CD4-positive, alpha-beta T cell treated with Interleukin-1 beta for 1 hour (primary cell): ENCODE results near the gene ZNF804A.

Experiments
- DNase-seq, 2 donors: peaks; one replicate each; pipeline ENCODE4 v3.0.0-alpha.2; 2020 to 2022

ZNF804A gene

DNA sequence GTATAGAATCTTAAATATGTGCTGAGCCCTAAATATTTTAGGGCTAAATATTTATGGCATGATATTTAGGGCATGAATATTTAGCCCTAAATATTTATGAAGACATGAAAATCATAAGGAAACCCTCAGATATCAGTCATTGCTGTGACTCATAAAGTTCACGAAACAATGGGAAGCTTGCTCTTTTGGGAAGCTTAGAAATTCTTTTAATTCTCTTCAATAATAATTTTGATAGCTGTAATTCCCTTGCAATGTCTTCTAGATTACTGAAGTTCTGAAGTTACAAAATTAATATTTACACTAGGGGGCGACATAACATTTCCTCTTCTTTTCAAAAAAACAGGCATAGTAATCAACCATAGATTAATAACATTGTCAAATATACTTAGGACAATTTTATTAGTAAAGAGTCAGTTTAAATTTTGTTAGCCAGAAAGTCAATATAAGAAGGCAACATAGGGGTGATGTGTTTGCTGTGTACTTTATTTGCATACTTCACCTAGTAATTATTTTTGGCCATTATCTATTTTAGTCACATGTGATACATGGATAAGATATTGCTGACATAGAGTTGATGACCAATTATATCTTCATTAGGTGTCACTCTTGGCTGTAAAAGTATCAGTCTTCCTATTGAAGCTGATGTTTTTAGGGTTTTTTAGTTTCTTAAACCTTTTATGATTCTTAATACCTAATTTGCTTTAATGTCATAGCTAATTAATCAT, 13.2 kb downstream of the ZNF804A start:
- no peak for DNase-seq

DNA sequence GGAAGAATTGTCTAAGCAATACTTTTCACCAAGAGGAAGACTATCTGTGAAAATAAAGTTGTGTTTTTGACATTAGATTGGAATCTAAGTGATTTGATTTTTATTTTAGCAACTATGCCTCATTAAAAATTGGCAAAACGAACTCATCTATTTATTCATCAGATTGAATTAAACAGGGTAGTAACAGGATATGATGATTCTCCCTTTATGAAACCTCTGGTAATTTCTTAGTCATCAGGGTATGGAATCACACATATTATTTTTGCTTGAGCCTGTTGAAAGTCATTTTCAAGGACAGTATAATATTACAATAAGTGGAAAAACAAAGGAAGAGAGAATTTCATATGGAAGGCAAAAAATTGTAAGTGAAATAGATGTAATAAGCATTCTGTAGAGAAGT, 22.0 kb downstream of the ZNF804A start:
- DNase-seq = no peak

DNA sequence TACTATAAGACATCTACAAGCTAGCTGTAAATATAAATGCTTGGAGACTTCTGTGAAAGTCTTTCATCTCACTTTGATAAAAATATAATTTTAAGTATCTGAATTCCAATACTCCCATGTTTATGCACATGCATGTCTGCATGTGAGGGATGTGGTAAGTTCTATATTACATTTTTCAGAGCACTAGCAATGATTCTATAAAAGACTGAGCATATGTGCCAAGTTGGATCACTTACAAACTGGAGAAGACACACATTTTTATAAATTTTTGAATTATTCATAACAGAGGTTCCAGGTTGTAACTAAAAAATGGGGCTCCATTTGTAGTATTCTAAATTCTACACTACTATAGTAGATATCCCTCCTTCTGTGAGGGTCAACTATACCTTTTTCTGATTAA, 26.0 kb downstream of the ZNF804A start:
- DNase-seq = no peak

DNA sequence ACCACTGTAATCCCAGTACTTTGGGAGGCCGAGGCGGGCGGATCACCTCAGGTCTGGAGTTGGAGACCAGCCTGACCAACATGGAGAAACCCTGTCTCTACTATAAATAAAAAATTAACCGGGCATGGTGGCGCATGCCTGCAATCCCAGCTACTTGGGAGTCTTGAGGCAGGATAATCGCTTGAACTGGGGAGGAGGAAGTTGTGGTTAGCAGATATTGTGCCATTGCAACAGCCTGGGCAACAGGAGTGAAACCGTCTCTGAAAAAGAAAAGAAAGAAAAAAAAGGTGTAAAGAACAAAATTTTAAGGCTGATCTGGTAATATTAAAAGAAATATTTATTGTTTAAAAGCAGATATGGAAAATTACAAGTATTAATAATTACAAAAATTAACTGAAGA, 29.7 kb downstream of the ZNF804A start:
- no peak for DNase-seq

DNA sequence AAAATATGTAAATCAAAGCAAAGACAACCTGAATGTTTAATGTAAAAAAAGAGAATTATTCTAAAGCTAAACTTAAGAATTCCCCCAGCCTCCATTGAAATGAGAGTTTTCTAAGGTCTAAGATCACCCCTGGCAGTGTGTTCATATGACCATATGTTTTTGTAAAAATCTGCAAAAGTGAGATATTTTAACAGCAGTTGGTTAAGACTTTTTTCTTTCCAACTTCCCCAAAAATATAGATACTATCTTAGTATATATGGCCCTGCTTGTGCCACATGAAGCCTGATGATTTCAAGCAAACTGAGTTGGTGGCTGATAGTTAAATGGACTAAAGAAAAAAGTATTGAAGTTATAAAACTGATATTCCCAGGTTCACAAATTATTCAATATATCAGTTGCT, 35.4 kb downstream of the ZNF804A start:
- no peak for DNase-seq

DNA sequence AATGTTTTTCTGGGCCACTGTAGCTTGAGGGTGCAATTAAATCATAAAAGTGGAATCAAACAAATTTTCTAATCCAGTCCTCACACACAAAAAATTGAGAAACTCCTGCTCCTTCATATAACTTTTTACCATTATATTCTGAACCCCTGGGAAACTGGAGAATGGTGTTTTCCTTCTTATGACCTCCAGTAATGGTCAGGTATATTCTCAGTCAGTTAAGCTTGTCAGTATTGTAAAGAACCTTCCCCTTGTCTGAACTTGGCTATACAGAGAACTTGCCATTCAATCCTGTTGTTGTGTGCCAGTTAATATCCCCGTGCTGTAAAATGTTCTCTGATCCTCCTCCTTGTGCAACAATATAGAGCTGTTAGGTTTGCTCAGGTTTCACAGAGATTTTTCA, 39.5 kb downstream of the ZNF804A start:
- DNase-seq = no peak

DNA sequence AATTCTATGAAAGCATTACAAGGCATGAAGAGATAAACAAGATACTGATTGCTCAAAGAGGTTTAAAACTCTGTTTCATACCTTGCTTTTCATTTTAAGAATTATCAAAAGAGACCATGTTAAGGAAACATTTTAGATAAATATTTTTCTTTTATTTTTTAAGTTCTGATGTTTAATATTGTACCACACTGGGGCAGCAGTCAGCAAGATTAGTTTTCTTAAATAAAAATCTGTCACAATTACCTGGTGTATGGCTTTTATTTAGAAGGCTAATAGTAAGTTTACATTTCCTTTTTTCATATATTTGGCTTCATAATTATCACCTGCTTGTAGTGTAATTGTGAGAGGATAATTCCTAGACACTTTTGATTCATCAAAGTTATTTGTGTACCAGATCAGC, 46.4 kb downstream of the ZNF804A start:
- no peak for DNase-seq

DNA sequence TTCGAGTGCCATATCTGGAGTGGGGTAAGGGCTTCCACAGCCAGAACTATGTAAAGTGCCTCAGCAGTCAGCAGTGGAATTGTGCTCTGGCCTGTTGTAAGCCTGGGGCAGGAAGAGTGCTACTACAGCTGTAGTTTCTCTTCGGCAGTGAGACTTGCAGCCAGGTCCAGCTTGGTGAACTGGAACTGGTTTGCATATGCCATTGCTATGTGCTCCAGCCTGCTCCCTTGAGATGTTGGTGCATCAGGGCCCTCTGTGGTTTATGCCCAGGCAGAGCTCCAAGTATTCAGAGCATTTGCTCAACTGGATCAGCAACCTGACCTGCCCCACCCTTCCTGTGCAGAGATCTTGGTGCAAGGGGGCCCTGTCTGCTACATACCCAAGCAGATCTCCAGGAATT, 47.8 kb downstream of the ZNF804A start:
- DNase-seq = no peak

DNA sequence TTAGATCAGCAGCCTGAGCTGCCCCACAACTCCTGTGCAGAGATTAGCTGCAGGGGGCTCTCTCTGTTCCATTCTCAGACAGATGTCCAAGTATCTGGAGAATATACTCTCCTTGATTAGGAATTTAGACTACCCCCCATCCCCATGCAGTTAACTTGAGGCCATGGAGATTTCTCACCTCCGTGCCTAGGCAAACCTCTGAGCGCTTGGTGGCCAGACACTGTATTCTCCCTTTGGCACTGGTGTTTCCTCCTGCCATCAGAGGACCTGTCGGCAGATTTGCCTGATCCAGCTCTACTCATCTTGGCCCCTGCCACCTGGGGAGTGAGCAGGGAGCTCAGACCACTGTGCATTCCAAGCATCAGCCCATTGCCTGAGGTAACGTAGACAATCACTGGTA, 48.3 kb downstream of the ZNF804A start:
- DNase-seq = no peak

DNA sequence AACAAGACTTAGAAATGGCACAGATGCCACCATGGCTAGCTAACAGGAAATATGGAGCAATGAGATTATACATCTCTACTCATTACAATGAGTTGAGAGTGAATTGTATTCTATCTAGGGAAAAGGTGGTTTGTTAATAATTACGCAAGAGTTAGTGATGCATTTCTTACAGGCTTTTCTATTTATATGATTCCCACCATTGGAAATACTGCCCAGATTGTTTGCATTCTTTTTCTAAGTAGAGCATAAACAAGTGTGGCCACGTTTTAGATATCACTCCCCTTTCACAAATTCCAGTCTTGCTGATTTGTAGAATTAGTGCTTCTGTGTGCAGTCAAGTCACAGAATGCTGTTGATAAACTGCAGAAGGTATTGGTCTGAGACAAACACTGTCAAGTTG, 56.6 kb downstream of the ZNF804A start:
- DNase-seq = no peak

DNA sequence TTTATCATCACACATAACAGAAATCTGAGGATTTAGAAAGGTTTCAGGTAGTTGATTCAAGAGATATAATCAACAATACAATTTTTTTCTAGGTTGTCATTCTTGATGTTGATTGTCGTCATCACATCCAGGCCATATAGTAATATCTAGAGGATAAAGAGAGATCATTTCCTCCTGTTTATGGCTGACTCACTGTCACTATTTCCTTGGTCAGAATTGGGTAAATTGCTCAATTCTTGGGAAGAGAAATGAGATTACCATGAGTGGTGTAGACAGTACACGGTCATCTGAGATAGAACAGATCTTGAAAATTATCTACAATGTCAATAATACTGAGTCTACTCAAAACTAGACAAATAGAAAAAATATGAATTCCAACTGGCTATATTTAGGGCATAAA, 78.8 kb downstream of the ZNF804A start:
- no peak for DNase-seq

DNA sequence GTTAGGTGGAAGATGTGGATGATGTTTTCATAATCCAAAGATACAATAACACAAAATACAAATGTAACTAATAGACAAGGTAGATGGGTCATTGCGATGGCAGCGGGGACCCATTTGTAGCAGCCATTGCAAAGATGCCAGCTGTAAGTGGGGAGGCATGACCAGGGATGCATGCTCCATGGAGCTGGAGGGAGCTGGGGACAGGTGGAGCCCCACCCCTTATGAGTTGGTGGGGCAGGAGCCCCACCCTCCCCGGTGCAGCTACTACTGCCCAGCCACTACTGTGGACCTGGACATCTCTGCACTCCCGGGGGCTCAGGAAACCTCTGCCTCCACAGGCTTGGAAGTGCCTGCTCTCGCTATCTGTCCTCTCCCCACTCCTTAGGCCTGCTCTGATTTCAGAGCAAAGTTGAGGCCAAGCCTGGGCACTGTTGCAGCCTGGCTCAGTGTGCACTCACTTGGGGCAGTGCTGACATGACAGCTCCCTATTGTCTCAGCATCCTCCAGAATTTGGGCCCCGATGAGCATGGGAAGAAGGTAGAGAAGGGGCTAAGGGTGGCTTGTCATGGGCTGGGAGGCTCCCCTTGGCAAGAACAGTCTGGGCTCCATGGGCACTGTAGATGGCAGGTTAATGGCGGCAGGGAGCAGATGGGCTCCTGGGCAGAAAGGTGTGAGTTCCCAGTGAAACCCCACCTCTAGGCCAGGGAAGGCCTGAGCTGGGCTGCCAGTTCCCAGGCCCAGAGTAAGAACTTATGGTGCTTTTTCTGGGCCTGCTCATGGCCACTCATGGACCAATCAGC, 81.1 kb downstream of the ZNF804A start:
- DNase-seq = no peak

DNA sequence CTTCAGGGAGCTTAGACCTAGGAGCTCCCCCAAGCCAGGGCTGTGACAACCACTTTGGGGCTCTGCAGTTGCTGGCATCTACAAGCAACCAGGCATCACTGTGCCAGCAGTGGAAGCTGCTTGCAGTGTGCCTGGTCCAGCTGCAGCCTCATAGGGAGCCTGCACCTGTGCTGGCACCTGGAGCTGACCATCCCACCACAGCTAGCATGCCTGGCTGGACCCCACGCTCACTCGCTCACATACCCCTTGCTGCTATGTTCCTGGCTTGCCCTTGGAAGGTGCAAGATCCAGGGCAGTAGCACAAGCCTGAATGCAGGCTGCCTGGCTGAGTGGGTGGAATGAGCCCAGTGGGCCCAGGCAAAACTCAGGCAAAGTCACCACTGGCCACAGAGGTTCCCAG, 82.5 kb downstream of the ZNF804A start:
- DNase-seq = no peak

DNA sequence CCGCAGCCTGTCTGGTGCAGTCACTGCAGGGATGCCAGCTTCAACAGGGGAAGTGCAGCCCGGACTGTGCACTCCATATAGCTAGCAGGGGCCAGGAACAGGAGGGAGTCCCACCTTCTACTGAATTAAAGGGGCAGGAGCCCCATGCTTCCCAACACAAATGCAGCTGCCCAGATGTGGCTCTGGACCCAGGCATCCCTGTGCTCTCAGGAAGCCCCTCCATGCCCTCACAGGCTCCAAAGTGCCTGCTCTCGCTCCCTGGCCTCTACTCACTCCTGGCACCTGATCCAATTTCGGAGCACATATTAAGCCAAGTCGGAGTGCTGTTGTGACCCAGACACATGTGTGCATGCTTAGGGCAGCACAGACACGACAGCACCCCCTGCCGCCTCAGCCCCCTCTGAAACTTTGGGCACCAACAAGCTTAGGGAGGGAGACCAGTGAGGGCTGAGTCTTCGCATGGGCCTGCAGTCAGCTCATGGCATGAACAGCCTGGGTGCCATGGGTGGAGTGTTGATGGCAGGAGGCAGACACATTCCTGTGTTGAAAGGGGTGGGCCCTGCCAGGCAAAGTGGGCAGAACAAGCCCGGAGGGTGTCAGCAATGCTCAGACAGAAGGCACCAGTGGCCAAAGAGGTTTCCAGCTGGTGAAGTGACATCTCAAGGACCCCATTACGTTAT, 83.5 kb downstream of the ZNF804A start:
- DNase-seq = no peak

DNA sequence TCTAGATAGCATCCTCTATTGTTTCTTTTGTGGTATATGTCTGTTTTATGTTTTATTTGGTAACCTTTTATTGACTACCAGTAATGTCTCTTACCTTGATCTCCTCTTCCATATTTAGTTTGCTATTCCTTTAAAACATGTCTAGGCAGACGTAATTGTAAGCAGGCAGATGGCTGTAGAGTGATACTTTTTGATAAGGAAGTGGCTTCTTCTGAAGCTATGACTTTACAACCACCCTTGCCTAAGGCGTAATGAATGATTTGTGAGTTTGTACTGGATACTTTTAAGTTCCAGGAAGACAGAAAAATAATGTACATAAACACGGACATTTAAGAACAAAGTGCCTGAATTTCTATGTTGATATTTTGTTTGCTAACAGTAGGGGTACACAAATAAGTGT, 85.6 kb downstream of the ZNF804A start:
- no peak for DNase-seq

DNA sequence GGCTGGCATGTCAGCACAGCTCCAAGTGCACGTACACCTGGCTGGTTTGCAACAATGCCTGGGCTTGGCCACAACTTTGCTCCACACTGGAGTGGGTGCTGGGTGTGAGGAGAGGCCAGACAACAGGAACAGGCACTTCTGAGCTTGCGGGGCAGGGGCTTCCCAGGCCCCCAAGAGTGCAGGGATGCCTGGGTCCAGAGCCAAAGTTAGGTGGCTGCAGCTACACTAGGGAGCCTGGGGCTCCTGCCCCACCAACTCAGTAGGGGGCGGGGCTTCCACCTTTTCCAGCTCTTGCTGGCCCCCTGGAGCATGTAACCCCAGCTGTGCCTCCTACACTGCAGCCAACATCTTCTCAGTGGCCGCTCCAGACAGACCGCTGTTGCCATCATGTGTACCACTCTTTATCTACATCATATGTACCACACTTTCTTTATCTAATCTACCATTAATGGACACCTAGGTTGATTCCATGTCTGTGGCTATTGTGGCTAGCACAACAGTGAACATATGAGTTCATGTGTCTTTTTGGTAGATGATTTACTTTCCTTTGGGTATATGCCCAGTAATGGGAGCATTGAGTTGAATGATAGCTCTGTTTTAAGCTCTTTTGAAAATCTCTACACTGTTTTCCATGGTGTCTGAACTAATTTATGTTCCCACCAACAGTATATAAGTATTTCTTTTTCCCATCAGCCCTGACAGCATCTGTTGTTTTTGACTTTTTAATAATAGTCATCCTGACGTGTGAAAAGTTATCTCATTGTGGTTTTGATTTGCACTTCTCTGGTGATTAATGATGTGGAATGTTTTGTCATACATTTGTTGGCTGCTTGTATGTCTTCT, 87.9 kb downstream of the ZNF804A start:
- DNase-seq = no peak

DNA sequence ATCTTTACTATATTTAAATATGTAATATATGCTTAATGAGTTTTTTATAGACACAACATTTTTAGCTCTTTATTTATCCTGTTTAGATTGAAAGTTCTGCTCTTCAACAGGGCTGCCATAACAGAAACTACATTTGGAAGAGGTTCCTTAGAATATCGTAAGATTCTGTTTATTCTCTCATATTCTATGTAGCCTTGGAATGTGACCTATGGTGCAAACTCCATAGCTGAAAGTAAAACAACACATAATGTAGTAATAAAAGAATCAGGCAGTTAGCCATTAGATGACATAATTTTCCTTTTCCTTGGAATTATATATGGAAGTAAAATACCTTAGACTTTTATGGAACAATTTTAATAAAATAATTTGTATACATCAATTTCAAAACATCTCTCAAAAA, 91.3 kb downstream of the ZNF804A start:
- DNase-seq = no peak

DNA sequence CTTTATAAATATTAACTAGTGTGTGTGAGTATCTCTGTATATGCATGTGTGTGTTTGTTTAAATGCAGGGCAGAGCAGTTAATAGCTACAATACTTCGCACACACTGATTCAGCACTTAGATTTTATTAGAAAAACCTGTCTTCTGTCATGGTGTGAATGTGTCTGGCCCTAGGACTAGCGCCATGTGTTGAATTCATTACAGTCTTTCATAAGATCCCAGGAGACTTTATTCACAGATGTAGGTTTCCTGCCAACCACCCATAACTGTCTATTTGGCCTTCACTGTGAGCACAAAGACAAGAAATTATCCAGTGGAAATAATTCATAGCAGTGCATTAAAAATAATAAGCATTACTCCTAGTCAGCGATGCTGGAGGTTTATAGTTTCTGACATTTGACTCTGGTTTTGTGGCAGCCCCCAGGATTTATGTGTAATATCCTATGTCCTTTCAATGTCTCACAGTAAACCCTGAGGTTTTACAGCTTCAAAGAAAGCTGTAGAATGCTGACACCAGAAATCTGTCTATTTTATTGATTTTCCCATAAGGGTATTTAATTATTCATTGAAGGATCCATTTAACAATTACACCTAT, 93.9 kb downstream of the ZNF804A start:
- no peak for DNase-seq

DNA sequence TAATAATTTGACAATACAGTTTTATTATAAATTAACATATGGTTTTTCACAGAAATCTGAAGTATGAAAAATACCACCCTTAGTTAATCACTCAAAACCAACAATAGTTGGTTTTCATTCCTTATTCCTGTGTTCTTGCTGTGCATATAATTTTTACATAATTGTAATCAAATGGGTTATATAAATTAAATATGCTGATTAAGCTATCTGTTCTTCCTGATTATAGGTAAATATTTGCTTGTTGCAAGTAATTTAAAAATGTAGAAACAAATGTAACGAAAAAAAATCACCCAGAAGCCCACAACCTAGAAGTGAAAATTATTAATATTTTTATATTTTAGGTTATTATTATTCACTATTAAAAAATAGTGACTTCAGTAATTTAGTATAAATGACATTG, 98.3 kb downstream of the ZNF804A start:
- no peak for DNase-seq

DNA sequence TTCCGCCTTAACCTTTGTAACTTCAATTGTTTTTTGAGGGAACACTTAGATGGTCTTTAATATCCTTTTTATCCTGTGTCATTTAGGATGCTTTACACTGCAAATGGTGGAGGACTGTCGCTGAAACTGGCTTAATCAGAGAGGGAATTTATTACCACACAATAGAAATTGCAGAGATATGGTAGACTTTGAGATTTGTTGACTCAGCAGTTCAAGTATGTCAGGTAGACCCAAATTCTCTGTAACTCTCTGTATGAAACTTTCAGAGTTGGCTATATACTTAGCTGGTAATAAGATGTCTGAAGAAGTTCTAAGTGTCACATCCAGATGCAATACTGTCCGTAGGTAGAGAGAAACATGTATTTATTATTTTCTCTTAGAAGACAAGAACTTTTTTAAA, 100.1 kb downstream of the ZNF804A start:
- no peak for DNase-seq

DNA sequence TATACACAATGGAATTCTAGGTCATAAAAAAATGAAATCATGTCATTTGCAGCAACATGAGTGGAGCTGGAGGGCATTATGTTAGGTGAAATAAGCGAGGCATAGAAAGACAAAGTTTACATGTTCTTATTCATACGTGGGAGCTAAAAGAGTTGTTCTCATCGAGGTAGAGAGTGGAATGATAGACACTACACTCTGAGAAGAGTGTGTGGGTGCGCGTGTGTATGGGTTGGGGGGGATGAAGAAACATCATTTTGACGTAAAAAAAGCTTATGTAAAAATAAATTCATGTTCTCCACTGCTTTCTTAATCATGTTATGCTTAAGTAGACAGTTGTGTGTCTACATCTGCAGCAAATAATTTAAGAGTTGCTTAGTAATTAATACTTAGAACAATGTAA, 123.6 kb downstream of the ZNF804A start:
- no peak for DNase-seq

DNA sequence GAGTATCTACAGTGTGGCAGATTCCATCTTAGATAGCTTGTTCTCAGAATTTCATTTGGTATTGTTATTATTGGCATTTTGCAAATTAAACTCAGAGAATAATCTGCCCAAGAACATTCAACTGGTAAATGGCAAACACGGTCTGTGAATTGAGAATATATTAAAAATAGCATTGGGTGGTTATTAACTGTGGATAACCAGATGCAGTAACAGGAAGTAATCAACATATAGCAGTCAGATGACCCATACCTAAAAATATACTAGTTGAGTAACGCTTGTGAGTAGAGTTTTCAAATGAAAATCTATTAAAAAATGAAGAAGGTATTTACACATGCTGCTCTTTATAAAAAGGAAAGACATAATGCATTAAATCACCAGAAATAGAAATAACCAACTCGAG, 129.5 kb downstream of the ZNF804A start:
- DNase-seq = no peak

DNA sequence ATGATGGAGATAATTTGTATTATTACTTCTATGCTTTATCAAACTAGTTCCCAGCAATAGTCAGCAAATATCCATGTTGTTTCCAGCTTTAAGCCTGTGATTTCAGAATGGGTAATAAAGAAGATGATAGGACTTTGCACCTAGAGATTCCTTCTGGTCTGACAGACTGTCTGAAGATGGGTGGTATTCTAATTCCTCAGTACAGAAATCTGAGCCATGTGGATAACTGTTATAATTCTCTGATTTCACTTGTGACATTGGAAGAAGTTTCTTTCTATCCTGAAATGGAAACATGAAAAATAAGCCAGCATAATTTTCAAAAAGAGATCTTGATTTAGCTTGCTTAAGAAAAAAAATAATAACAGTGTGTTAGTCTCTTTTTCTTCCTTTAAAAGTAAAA, 130.1 kb downstream of the ZNF804A start:
- DNase-seq = no peak
